Spleen (tissue), 11 donors: Measurements from ENCODE around the gene LMO2. TPM values are rescaled to one million over a fixed set of nuclear protein-coding genes. Genes with fewer than 3 reads are reported as not detected.

ENCODE experiments used
- DNase-seq: peaks from one replicate; pipeline ENCODE4 v3.0.0-alpha.2; 2020
- H3K27ac ChIP-seq, 8 donors: fragments of 200-600 bp; sonication (generic) in 7 of 8; 1 replicate in 4 of 8; 2 replicates in 4 of 8; pipeline versions ENCODE4 v1.5.0 to v1.8.0; 2016 to 2021; ENCODE audit warnings: inconsistent platforms in 4 of 8, mild to moderate bottlenecking in 4 of 8, moderate library complexity in 1 of 8
- H3K27me3 ChIP-seq, 7 donors: fragments of 200-600 bp; sonication (generic) in 6 of 7; replicated peaks in 1 of 7; 1 replicate in 4 of 7; 2 replicates in 3 of 7; pipeline versions ENCODE4 v1.5.0 to v1.8.0; 2016 to 2021; ENCODE audit warnings: inconsistent platforms in 3 of 7, mild to moderate bottlenecking in 1 of 7
- H3K36me3 ChIP-seq, 6 donors: fragments of 200-600 bp; sonication (generic) in 5 of 6; 1 replicate in 4 of 6; 2 replicates in 2 of 6; pipeline versions ENCODE4 v1.5.0 to v1.8.0; 2016 to 2021; ENCODE audit warnings: inconsistent platforms in 2 of 6
- H3K4me1 ChIP-seq, 6 donors: fragments of 200-600 bp; sonication (generic) in 5 of 6; 1 replicate in 3 of 6; 2 replicates in 3 of 6; pipeline versions ENCODE4 v1.5.0 to v1.8.0; 2016 to 2021; ENCODE audit warnings: inconsistent platforms in 3 of 6
- H3K4me3 ChIP-seq, 8 donors: fragments of 200-600 bp; sonication (generic) in 7 of 8; 1 replicate in 4 of 8; 2 replicates in 4 of 8; pipeline versions ENCODE4 v1.5.0 to v1.8.0; 2016 to 2021; ENCODE audit warnings: inconsistent platforms in 4 of 8, mild to moderate bottlenecking in 4 of 8, moderate library complexity in 2 of 8
- H3K9me3 ChIP-seq, 8 donors: fragments of 200-600 bp; sonication (generic) in 7 of 8; 1 replicate in 4 of 8; 2 replicates in 4 of 8; pipeline versions ENCODE4 v1.5.0 to v1.8.0; 2016 to 2021; ENCODE audit warnings: inconsistent platforms in 4 of 8
- POLR2A ChIP-seq, 3 donors: fragments of 450-650 bp; IDR thresholded peaks; one replicate each; pipeline ENCODE4 v1.5.1; 2017; ENCODE audit warnings: antibody characterized with exemption in 3 of 3, mild to moderate bottlenecking in 1 of 3
- POLR2AphosphoS5 ChIP-seq, 3 donors: sonication (generic); formaldehyde crosslinking; IDR thresholded peaks; one replicate each; pipeline ENCODE4 v1.5.1; 2017; ENCODE audit warnings: antibody characterized with exemption in 3 of 3
- WGBS, 5 donors: extraction: QIAGEN DNeasy Blood & Tissue Kit in 3 of 5; methylation state at CpG; one replicate each; pipeline versions ENCODE4 v1.1.5 to v1.1.7; 2013 to 2018; 5-methylcytosine and 5-hydroxymethylcytosine counted together
- intact Hi-C: fragments of 100-400 bp; cut with DNase I; formaldehyde crosslinking; loops from one replicate; pipeline ENCODE4 v1.15.0; 2023; ENCODE audit warnings: low total_unique reads
- polyA plus RNA-seq, 3 donors: library from polyadenylated mRNA; stranded (reverse); fragments of 200-250 nt; gene quantifications; one replicate each; pipeline ENCODE4 v1.2.1, GENCODE V29; 2013
- total RNA-seq, 7 donors: library from RNA; depleted of rRNA in 3 of 7; stranded (reverse); fragments of >200 nt in 3 of 7; fragmentation: NEBNext Ultra II Directional in 4 of 7; extraction: Animal tissue kit (Norgen Biotek cat#: 25700) in 4 of 7; gene quantifications; one replicate each; pipeline versions ENCODE4 v1.1.0 to v1.2.1, GENCODE V29; 2016 to 2021
- TF ChIP-seq, protein P1 (sequence below), 11 experiments: fragments of 200-600 bp in 7 of 11; fragments of 450-650 bp in 4 of 11; sonication (generic) in 4 of 11; IDR thresholded peaks in 8 of 11; conservative IDR thresholded peaks in 3 of 11; 1 replicate in 7 of 11; 2 replicates in 4 of 11; pipeline versions ENCODE4 v1.4.0 to v1.8.0; 2016 to 2021; ENCODE audit warnings: antibody characterized with exemption in 11 of 11, inconsistent platforms in 4 of 11, mild to moderate bottlenecking in 1 of 11
- donor health status: healthy with polysubstance abuse.
- donor health status: DM: no; HTN: no; CAD: no; lungs with moderate emphysema.
- donor health status: DM: no; HTN: no; CAD: no.
- donor health status: Bipolar disorder and iron deficiency.
- donor health status: healthy.
- donor health status: DM: no; HTN: no; CAD: no.
- donor health status: DM: yes; HTN: yes; CAD: no.

Gene LMO2
- total and polyA plus RNA-seq, 10 donors: 36.0 to 79.4 (median 61.5) TPM

DNA sequence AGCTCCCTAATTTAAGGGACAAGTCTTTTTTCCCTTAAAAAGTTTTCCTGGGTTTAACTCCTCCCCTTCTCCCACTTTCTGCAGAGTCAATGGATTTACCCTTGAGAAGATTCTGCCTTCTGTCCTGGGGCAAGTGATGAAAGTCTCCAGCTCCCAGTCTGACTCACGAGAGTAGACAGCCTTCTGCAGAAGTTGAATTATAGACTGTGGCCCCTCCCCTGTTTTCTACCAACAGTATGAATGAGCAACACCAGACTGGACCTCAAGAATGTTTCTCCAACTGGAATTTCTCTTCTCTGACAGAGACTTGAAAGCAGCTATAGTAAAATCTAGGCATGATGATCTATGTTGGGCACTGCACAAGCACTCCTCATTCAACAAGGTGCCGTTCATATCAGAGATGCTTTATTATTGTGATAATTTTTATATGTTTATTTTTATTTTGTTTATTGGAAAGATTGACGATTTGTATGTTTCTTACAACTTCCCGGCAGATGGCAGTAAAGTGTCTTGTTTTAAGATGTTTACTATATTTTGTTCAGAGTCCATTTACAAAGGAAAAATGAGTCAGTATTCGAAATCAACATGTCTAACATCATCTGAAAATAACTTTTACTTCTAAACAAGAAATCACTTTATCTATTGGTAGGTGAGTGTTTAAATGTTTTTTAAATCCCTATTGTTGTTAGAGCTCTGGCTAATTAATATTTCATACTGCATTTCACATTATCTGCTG is 56.6 kb downstream of the LMO2 start:
- no peaks in the 10 kb centered on the region for H3K4me1 ChIP-seq
- no peak for DNase-seq
- intact Hi-C loops: no loop called here
- peaks cover 0 to 14% (median 0%) of the 10 kb centered on the region in 7 donors for H3K27me3 ChIP-seq
- H3K4me3 ChIP-seq: no peak overlapping the region
- TF ChIP-seq, protein P1, sequence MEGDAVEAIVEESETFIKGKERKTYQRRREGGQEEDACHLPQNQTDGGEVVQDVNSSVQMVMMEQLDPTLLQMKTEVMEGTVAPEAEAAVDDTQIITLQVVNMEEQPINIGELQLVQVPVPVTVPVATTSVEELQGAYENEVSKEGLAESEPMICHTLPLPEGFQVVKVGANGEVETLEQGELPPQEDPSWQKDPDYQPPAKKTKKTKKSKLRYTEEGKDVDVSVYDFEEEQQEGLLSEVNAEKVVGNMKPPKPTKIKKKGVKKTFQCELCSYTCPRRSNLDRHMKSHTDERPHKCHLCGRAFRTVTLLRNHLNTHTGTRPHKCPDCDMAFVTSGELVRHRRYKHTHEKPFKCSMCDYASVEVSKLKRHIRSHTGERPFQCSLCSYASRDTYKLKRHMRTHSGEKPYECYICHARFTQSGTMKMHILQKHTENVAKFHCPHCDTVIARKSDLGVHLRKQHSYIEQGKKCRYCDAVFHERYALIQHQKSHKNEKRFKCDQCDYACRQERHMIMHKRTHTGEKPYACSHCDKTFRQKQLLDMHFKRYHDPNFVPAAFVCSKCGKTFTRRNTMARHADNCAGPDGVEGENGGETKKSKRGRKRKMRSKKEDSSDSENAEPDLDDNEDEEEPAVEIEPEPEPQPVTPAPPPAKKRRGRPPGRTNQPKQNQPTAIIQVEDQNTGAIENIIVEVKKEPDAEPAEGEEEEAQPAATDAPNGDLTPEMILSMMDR (IDR thresholded peaks at IDR 0.05 in 8 of 11, conservative IDR thresholded peaks at IDR 0.05 in 3 of 11): peak in 6 of 11 experiments; percentile 18 to 50 (median 31)
- TF ChIP-seq POLR2A (IDR thresholded peaks at IDR 0.05) (no peak), POLR2AphosphoS5 (IDR thresholded peaks at IDR 0.05) (no peak)
- H3K9me3 ChIP-seq: no peaks in the 10 kb centered on the region
- 29 to 47% (median 40%) methylated on average over 5 of the region's 5 CpGs for WGBS, 5 donors
- H3K36me3 ChIP-seq: no peaks in the 10 kb centered on the region
- H3K27ac ChIP-seq: no peak overlapping the region

DNA sequence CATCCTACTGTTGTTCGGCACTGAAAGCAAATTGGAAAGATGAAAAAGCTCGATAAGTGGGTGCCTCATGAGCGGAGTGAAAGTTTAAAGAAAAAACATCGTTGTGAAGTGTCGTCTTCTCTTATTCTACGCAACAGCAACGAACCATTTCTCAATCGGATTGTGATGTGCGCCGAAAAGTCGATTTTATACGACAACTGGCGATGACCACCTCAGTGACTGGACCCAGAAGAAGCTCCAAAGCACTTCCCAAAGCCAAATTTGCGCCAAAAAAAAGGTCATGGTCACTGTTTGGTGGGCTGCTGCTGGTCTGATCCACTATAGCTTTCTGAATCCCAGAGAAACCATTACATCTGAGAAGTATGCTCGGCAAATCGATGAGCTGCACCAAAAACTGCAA is 59.2 kb downstream of the LMO2 start:
- intact Hi-C loops: no loop called here
- H3K36me3 ChIP-seq: no peaks in the 10 kb centered on the region
- WGBS, 5 donors: 90 to 93% (median 91%) methylated on average over 16 of the region's 16 CpGs

DNA sequence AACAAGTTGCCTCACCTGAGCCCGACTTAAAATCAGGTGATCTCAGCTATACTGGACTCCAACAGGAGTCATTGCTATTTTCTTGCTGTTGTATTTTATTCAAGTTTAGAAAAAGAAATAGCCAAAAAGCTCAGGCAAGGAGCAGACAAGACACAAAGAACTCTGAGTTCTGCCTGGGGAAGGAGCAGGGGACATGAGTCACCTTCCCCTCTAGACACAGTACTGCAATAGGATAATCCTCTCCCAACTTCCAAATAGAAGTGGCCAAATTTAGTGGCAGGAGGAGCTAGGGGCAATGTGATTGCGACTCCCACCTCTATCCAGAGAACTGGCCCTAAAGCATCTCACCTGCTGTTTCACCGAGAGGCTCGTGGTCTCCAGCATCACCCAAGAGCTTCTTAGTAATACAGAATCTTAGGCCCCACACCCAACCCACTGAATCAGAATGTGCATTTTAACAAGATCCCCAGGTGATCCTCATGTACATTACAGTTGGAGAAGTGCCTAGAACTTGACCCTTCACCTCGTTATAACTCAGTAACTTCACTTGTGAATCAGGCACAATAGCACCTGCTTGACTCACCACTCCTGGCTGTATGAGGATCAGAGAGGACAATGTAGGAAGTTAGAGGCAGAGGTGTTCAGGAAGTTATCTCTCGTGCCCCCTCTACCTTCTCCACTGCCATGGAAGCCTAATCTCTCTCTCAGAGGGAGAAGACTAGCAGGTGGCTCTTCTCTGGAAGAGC is 60.8 kb downstream of the LMO2 start:
- Histone ChIP-seq H3K27ac (no peak overlapping the region), H3K9me3 (no peaks in the 10 kb centered on the region), H3K27me3 (peaks cover 0 to 55% (median 28%) of the 10 kb centered on the region in 7 donors), H3K4me1 (peaks cover 7 to 14% (median 12%) of the 10 kb centered on the region in 6 donors), H3K4me3 (no peak overlapping the region), H3K36me3 (no peaks in the 10 kb centered on the region)
- DNase-seq: no peak
- intact Hi-C loops: no loop called here
- no peak for TF ChIP-seq POLR2A (IDR thresholded peaks at IDR 0.05)
- no peak for TF ChIP-seq POLR2AphosphoS5 (IDR thresholded peaks at IDR 0.05)
- TF ChIP-seq, protein P1 (IDR thresholded peaks at IDR 0.05 in 8 of 11, conservative IDR thresholded peaks at IDR 0.05 in 3 of 11): no peak
- WGBS, 5 donors: 51 to 76% (median 70%) methylated on average over 6 of the region's 6 CpGs

More for the DNA sequence above, 59.2 kb downstream of the LMO2 start:
- Histone ChIP-seq H3K4me3 (no peak overlapping the region), H3K27ac (no peak overlapping the region), H3K9me3 (no peaks in the 10 kb centered on the region), H3K27me3 (peaks cover 0 to 41% (median 22%) of the 10 kb centered on the region in 7 donors), H3K4me1 (peaks cover 7 to 14% (median 12%) of the 10 kb centered on the region in 6 donors)
- TF ChIP-seq, protein P1 (IDR thresholded peaks at IDR 0.05 in 8 of 11, conservative IDR thresholded peaks at IDR 0.05 in 3 of 11): no peak
- TF ChIP-seq POLR2AphosphoS5 (IDR thresholded peaks at IDR 0.05) (no peak), POLR2A (IDR thresholded peaks at IDR 0.05) (no peak)
- DNase-seq: no peak
